GM19239 (cell line): Measurements from ENCODE around the gene ZC3H12C.
"Not testable (repeated sequence)": the region's sequence is repeated elsewhere in the genome, so short reads cannot be mapped to it uniquely, and the experiment has no call there.

Experiments
- DNase-seq: peaks from one replicate; pipeline ENCODE4 v3.0.0; 2011; ENCODE audit warnings: low spot score; ENCODE audit not compliant: insufficient read length
- FAIRE-seq: peaks from 2 replicates; lab custom pipeline; 2011; peaks lifted over from hg19 to GRCh38; lab: Jason Lieb, UNC

The ZC3H12C gene

GRCh38 chr11:110172468-110173065 is 79.4 kb downstream of the ZC3H12C start:
- DNase-seq = no peak
- no peak for FAIRE-seq

DNA sequence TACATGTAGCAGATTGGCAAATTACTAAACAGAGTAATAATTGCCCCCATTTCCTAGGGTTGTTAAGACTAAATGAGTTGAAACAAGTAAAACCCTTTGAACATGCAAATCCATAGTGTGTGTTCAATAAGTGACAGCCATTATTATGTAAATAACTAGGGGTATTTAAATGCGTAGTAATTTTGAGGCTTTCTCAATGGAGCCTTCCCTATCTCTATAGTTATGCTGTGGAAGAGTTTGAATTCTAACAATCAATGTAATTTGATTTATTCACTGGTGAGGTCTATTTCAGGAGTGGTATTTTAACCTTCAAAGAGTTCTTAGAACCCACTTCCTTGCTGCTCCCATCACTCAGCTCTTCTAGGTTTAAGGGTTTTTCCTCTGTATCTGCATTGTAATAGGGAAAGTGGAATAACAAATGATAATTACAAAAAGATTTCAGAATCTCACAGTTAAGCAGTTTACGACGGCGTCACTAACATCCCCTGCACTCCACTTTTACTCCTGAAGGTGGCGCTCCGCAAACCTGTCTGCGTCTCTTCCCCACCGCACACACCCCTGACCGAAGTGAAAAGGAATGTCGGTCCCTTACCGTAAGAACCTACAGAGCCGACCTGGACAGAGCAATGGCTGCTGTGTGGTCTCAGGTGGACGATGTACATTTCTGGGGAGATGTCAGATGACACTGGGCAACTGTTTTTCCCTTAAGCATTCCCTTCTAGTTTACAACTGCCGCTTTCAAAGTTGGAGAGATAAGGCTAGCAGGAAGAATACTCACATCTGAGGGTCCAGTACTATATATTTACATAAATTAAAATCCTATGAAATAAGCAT is 80.8 kb downstream of the ZC3H12C start:
- FAIRE-seq = peak; percentile 84
- DNase-seq = peak; percentile 38

DNA sequence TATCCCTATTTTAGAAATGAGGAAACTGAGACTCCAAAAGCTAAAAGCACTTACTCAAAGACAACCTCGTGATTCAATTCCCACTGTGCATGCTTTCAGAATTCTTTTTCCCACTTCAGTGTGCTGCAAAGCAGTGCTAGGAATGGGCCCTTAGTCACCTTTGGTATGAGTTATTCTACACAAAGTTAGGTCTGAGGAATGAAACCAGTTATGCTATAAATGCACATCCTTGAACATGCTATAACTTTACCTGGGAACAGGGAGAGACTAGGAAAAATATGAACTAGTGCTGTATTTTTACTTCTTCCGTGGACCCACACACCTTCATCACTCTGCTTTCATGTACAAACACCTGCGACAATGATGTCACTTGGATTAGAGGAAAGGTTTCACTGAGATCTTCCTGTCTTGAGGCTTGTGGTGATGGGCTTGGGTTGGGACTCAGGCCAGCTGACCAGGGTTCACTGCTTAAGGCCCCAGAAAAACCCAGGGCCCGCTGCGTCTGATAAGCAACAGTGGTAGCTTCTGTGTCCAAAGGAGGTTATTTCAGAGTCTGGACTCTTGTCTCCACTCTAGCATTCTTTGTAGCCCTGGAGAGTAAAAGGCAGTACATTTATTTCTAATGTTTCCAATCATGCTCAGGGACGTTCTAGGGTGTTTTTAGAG is 81.6 kb downstream of the ZC3H12C start:
- FAIRE-seq = no peak
- DNase-seq = no peak

DNA sequence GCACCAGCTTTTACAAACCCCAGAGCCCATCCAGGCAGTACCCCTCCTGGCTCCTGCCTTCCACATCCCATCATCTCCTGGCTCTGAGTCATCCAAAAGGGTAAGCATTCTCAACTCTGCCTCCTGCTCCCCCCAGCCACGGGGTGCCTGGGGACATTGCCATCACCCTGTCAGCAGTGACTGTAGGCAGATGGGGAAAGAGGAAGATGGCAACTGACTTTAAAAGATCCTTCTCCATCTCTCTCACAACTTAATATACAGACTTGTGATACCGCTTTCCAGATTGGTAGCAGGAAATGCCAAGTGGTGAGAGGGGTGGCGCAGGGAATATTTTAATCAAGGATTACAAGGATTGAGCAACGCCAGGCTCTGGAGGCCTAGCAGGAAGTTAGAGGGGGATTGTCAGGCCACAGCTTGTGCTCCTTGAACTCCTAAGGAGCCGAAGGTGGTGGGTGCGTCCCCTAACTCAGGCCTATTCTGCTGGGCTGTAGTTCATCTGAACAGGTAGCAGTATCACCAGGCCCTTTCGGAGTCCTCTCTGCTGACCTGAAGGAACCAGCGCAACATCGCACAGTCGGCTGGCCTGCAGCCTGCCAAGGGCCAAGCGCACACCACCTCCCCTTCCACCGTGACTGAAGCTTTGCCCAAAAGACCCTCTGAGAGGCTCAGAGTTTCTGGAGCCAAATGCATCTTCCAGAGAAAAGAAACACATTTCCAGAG is 83.3 kb downstream of the ZC3H12C start:
- no peak for FAIRE-seq
- no peak for DNase-seq

DNA sequence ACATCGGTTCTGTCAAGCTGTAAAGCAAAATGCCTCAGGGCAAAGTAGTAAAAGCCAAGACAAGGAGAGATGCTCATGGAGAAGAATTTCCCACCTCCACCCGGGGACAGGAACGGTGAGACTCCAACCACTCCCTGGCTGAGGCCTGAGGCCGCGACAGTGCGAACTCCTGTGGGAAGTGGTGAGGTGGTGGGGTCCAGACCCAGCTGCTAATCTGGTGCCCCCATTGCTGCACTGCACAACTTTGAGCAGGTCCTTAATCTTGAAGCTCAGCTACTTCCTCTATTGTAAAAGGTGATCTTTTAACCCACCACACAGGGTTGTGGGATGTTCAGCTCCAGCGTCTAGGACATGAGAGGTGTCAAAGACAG is 83.9 kb downstream of the ZC3H12C start:
- FAIRE-seq (no peak), DNase-seq (no peak)

GRCh38 chr11:110179064-110179463 is 85.9 kb downstream of the ZC3H12C start:
- FAIRE-seq = no peak
- no peak for DNase-seq

DNA sequence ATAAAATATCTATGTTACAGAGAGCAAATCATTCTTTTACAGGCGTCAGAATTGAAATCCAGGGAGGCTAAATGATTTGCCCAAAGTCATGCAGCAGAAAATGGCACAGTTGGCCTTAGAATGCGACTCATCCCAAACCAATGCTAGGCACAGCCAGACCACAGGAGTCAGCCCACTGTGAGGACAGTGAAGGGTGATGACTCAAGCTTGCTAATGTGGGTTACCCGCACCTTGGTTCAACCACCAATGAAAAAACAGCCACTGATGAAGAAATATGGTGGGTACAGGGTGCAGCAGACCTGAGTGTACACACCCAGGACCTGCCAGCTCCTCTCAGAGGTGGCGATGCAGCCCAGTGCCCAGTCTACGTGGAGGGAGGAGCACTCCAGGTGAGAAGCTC is 89.7 kb downstream of the ZC3H12C start:
- DNase-seq (no peak), FAIRE-seq (no peak)

- DNase-seq (no peak), FAIRE-seq (no peak)
These were observed 91.3 kb downstream of the ZC3H12C start for GRCh38 chr11:110184456-110184855.

DNA sequence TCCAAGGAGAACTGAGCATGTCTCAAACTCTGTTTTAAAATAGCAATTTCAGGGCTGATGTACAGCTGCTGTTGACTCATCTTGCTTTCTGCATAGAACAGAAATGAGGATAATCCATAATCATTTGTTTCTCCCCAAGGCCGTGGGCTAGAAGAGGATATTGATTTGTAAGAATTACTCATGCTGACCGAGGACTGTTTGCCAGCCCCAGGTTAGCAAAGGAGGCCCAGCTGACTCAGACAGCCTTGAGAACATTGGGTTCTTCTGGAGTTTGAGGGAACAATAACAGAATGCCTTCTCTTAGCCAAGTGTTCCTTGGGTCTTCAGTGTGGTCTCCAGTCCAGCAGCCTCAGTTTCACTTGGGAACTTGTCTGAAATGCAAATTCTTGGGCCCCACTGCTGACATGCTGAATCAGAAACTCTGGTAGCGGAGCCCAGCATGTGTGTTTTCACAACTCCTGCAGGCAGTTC is 92.0 kb downstream of the ZC3H12C start:
- FAIRE-seq = no peak
- no peak for DNase-seq

DNA sequence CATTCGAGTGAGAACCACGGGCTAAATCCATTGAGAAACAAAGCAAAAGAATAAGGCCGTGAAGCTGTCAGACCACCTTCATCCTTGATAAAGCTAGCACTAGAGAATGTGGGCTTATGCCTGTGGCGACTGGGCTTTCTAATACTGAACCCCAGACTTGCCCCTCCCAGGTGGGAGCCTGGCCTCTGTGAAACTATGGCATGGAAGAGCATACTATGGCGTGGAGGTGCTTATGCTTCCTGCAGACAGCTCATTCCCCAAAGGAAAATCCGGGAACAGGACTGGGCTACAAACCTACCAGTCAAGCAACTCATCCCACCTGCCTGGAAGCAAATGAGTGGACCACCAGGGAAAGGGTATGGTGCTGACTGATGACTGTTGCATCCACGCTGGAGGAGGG is 92.4 kb downstream of the ZC3H12C start:
- no peak for FAIRE-seq
- DNase-seq = no peak

DNA sequence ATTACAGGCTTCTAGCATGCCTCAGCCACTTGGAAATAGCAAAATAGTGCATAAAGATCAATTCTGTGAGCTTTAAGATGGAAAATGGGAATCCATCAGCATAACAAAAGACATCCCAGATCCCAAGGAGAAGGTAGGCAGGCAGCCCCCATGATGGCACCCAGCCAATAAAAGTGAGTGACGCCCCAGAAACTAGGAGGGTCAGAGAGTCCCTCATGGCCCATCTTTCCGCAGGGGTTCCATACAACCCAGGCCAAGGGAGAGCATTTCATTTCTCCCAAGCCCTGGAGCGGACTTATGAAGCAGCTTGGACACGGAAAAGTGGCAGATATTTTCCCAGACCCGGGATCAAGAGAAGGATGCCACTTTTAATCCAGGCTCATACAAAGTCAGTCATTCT is 93.3 kb downstream of the ZC3H12C start:
- DNase-seq = no peak
- no peak for FAIRE-seq

DNA sequence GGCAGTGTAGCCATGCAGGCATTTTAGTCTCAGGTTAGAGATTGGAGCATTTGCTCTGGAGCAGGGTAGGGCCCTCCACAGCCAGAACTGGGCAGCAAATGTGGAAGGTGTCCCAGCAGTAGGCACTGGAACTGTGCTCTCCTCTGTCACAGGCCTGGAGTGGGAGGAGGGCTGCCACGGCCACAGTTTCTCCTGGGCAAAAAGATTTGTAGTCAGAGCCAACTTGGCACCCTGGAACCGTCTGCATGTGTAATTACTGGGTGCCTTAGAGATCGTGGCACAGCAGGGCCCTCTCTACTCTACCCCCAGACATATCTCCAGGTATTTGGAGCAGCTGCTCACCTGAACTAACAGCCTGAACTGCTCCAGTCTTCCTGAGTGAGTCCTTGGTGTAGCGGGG is 93.7 kb downstream of the ZC3H12C start:
- no peak for FAIRE-seq
- no peak for DNase-seq

- FAIRE-seq = no peak
These were observed 94.5 kb downstream of the ZC3H12C start for GRCh38 chr11:110187731-110188130.

GRCh38 chr11:110190885-110191284 is 97.7 kb downstream of the ZC3H12C start:
- no peak for FAIRE-seq
- DNase-seq = no peak

More at GRCh38 chr11:110187731-110188130, 94.5 kb downstream of the ZC3H12C start:
- DNase-seq = no peak

GRCh38 chr11:110192604-110193282 is 99.6 kb downstream of the ZC3H12C start:
- peak; percentile 61 for FAIRE-seq
- not testable (repeated sequence) for DNase-seq

DNA sequence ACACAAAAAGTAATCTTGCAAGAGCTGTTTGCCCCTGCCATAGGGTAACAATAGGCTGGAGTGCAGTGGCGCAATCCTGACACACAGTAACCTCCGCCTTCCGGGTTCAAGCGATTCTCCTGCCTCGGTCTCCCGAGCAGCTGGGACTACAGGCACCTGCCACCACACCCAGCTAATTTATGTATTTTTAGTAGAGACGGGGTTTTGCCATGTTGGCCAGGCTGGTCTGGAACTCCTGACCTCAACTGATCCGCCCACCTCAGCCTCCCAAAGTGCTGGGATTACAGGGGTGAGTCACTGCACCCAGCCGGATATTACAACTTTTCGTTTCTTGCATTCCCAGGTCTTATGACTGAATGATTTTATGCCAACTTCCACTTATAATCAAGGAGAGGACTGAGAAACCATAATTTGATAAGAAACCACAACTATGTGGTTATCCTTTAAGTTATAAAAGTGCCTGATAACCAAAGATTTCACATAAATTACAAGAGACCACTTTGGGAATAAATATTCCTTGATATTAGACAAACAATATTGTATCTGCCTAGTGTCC is 101.1 kb downstream of the ZC3H12C start:
- not testable (repeated sequence) for FAIRE-seq, DNase-seq

DNA sequence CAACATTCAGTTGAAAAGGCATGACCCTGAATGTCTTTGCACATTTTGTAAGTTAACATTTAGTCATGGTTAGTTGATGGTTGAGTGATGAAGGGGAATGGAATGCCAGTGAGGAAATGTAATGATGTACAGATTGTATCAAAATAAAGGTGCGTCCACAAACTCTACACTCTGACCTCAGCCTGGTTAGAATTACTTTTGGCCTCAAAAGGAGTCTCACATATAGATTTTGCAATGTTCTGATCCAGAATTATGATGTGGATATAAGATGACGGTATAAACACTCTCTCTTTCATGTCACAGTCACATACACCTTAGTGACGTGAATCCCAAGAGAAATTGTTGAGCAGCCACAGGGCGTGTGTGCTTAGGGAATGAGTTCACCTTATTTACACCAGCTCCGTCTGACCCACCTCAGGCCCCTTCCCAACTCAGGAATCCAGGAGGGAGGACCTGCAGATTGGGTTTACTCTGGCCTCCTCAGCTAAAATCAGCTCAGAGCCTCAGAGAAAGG is 103.1 kb downstream of the ZC3H12C start:
- FAIRE-seq (no peak), DNase-seq (no peak)

GRCh38 chr11:110196884-110197420 is 103.8 kb downstream of the ZC3H12C start:
- FAIRE-seq (no peak), DNase-seq (no peak)

GRCh38 chr11:110198031-110198729 is 105.0 kb downstream of the ZC3H12C start:
- DNase-seq (no peak), FAIRE-seq (no peak)
